Left colon (tissue), 2 donors: ENCODE measurements around the gene SCYL2. TPM values are rescaled to one million over a fixed set of nuclear protein-coding genes. Genes with fewer than 3 reads are reported as not detected.
"Not testable (repeated sequence)": the region's sequence is repeated elsewhere in the genome, so short reads cannot be mapped to it uniquely, and the experiment has no call there.

Experiments used
- ATAC-seq: fragments of 200-7000 bp; cut with Tn5 transposase; one replicate; pipeline ENCODE4 v1.9.1; 2020; ENCODE audit warnings: mild to moderate bottlenecking, moderate library complexity
- DNase-seq, 2 donors: peaks; one replicate each; pipeline ENCODE4 v3.0.0-alpha.2; 2020
- intact Hi-C, 2 donors: fragments of 100-400 bp; cut with DNase I in 1 of 2; cut with micrococcal nuclease in 1 of 2; formaldehyde crosslinking; loops; one replicate each; pipeline versions ENCODE4 v1.11.2 to v1.14.0; 2022; cut with DNase I, micrococcal nuclease
- total RNA-seq, 2 donors: library from RNA; stranded (reverse); fragmentation: NEBNext Ultra II Directional; extraction: Animal tissue kit (Norgen Biotek cat#: 25700); gene quantifications; one replicate each; pipeline ENCODE4 v1.2.1, GENCODE V29; 2021
- donor health status: DM: no; HTN: no; CAD: no.
- donor health status: DM: yes; HTN: yes; CAD: no.

SCYL2 gene
- total RNA-seq, 2 donors from 2014 or later, result 65.7 to 66.0 TPM

DNA sequence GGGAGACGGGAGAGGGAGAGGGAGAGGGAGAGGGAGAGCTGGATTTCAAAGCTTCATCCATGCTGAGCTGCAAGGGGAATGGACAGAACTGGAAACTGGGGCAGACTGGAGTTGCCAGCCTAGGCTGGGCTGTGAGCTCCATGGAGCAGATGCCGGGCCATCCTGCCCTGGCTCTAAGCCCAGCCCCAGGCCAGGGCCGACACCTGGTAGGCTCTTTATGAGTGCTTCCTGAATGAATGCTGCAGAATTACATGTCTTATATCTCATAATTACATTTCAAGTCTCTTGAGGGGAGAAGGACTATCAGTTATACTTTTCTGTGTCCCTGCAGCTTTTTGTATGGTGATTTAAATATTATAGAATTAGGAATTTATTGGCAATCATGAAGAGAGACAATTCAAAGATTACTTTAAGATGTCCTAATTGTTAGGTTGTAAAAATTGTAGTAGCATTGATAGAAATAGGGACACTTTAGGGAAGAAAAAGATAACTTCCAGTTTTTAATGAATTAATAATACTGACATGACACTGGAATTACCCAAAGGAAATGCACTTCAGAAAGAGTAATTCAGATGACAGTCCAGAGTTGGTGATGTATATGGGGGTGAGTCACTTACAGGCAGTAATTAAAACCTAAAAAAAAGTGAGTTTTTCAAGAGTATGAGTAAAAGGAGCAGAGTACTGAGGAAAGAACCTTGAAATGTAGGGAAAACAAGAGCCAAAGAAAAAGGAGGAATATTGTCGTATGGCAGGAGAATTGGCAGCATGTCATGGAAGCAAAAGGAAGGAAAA is 29.0 kb downstream of the SCYL2 start:
- ATAC-seq, result no peak
- intact Hi-C loops, result no loop called here

DNA sequence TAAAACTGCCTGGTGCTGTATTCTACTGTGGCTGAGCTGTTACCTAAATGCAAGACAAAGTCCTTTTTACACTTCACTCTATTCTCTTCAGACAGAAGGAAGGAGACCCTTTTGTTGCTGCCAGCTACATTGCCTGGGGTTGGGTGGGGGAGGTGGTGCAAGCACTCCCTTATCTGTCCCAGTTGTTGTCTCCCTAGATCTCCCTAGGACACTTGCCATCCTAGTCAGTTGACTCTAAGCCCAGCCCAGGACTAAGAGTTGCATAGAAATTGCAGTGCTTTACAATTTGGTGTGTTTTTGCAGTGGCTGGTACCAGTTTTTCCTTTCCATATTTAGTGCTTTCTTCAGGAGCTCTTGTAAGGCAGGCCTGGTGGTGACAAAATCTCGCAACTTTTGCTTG is 35.1 kb downstream of the SCYL2 start:
- ATAC-seq (no peak), DNase-seq (no peak)
- intact Hi-C loops, result no loop called here

More for the DNA sequence above, 29.0 kb downstream of the SCYL2 start:
- no peak for DNase-seq

GRCh38 chr12:100303831-100304230 is 36.9 kb downstream of the SCYL2 start:
- intact Hi-C loops, result no loop called here
- no peak for DNase-seq
- ATAC-seq, result no peak

GRCh38 chr12:100304334-100304733 is 37.4 kb downstream of the SCYL2 start:
- intact Hi-C loops, ATAC-seq: not testable (repeated sequence)

DNA sequence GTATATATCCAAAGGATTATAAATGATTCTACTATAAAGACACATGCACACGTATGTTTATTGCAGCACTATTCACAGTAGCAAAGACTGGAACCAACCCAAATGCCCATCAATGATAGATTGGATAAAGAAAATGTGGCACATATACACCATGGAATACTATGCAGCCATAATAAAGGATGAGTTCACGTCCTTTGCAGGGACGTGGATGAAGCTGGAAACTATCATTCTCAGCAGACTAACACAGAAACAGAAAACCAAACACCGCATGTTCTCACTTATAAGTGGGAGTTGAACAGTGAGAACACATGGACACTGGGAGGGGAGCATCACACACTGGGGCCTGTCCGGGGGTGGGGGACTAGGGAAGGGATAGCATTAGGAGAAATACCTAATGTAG is 41.2 kb downstream of the SCYL2 start:
- DNase-seq, ATAC-seq, intact Hi-C loops: not testable (repeated sequence)

More at GRCh38 chr12:100304334-100304733, 37.4 kb downstream of the SCYL2 start:
- DNase-seq, result not testable (repeated sequence)

GRCh38 chr12:100311317-100311716 is 44.3 kb downstream of the SCYL2 start:
- DNase-seq (no peak), ATAC-seq (no peak)
- intact Hi-C loops, result no loop called here

- intact Hi-C loops, result no loop called here
- no peak for DNase-seq
- no peak for ATAC-seq
These were observed 50.4 kb downstream of the SCYL2 start for GRCh38 chr12:100317371-100317770.

DNA sequence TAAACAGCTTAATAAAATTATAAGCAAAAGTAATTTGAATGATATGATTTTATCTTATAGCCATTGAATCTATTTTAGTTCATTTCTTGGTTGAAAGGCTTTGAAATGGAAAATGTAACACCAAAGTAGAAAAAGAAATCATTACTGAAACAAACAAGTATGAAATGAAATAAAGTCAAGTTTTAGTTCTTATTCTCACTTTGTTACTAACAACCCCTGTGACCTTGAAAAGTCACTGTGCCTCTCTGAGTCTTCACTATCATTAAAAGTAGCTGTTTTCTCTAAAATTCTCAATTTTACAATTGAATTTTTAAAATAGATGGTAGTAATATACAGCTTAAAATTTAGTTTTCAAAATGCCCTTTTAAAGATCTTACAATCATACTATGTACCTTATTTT is 57.5 kb downstream of the SCYL2 start:
- DNase-seq, result no peak
- no peak for ATAC-seq
- intact Hi-C loops, result no loop called here

DNA sequence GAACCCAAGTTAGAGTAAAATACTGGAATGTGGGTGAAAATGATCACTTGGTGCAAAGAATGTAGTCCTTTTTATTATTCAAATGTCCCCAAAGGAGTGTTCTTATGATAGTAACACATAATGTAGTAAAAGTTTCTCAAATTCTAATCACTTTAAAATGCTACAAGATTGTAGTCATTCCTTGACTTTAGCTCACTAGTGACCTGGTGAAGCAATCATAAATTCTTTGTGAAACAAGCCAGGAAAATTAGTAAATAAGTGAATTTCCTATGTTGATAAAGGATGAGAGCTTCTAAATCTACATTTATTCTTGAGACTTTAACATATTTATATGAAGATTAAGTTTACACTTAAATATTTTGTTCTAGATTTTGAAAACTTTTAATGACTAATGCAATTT is 59.2 kb downstream of the SCYL2 start:
- DNase-seq, result no peak
- ATAC-seq, result no peak
- intact Hi-C loops, result no loop called here

GRCh38 chr12:100329800-100330199 is 62.8 kb downstream of the SCYL2 start:
- no peak for ATAC-seq
- intact Hi-C loops, result no loop called here

GRCh38 chr12:100331871-100332270 is 64.9 kb downstream of the SCYL2 start:
- no peak for DNase-seq
- intact Hi-C loops, result no loop called here
- peak; percentile 72 for ATAC-seq

More at GRCh38 chr12:100329800-100330199, 62.8 kb downstream of the SCYL2 start:
- DNase-seq, result no peak

- DNase-seq (no peak), ATAC-seq (peak; percentile 84)
- intact Hi-C loops, result no loop called here
These were observed 65.9 kb downstream of the SCYL2 start for GRCh38 chr12:100332852-100333251.

DNA sequence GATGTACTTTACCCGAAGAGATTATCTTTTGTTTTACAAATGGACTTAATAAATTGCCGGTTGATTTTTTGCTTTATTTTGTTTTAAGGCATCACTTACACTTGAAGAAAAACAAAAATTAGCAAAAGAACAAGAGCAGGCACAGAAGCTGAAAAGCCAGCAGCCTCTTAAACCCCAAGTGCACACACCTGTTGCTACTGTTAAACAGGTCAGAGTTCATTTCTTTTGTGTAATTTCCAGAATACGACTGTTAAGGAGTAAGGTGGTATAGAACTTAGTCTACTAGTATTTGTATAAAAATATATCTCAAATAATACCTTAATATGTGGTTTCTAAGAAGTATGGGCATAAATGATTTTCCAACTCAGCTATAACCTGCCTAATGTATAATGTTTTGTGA is 70.3 kb downstream of the SCYL2 start:
- DNase-seq (no peak), ATAC-seq (peak; percentile 56)
- intact Hi-C loops, result no loop called here

DNA sequence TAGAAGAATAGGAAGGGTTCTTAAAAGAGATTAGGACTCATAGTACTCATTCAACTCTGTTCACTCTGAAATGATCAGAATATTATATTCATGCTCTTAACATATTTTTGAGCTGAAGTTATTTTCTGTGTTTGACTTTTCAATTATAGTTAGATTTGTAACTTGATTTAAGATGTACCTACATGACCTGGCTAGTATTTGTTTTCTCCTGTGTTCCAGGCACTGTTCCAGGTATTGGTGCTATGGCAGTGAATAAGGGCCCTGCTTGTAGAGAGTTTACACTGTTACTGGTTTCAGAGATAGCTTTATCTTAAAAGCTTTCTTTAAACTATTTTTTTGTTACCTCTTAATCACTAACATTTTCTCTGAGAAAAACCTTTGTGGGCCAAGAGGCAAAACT is 70.8 kb downstream of the SCYL2 start:
- DNase-seq, result peak; percentile 13 to 37
- ATAC-seq, result peak; percentile 73
- intact Hi-C loops, result no loop called here

GRCh38 chr12:100339071-100339470 is 72.1 kb downstream of the SCYL2 start:
- intact Hi-C loops, result no loop called here
- peak; percentile 15 for ATAC-seq
- no peak for DNase-seq

GRCh38 chr12:100342897-100343296 is 75.9 kb downstream of the SCYL2 start:
- ATAC-seq, DNase-seq, intact Hi-C loops: not testable (repeated sequence)

DNA sequence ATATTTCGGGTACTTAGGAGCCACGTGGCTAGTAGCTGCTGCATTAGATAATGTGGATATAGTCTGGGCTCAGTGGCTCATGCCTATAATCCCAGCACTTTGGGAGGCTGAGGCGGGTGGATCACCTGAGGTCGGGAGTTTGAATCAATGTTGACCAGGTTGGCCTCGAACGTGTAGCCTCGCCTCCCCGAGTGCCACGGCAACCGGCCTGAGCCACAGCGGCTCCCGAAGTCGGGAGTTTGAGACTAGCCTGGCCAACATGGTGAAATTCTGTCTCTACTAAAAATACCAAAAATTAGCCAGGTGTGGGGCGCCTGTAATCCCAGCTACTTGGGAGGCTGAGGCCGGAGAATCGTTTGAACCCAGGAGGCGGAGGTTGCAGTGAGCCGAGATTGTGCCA is 77.4 kb downstream of the SCYL2 start:
- ATAC-seq, intact Hi-C loops, DNase-seq: not testable (repeated sequence)

GRCh38 chr12:100345020-100345767 is 78.2 kb downstream of the SCYL2 start:
- DNase-seq (peak in 1 of 2 donors; percentile 31), ATAC-seq (peak; percentile 79)
- intact Hi-C loops, result no loop called here

GRCh38 chr12:100346660-100347059 is 79.7 kb downstream of the SCYL2 start:
- ATAC-seq (no peak), DNase-seq (no peak)
- intact Hi-C loops, result no loop called here
